CD4-positive, alpha-beta T cell (primary cell): ENCODE results near the gene THSD7A. TPM values are rescaled to one million over a fixed set of nuclear protein-coding genes. Genes with fewer than 3 reads are reported as not detected.

Source experiments
- ATAC-seq: fragments of 200-7000 bp; cut with Tn5 transposase; one replicate; pipeline ENCODE4 v1.10.0; 2022; ENCODE audit warnings: mild to moderate bottlenecking; ENCODE audit not compliant: poor library complexity
- CTCF ChIA-PET: fragments of 350-600 bp; sonication (Branson Sonifier 250); formaldehyde crosslinking; loops from one replicate; lab custom pipeline; 2021; ENCODE audit warnings: antibody characterized with exemption, inconsistent platforms; lab: Charles Lee
- POLR2A ChIA-PET: fragments of 350-600 bp; sonication (Branson Sonifier 250); formaldehyde crosslinking; loops from one replicate; lab custom pipeline; 2021; ENCODE audit warnings: antibody characterized with exemption, inconsistent platforms; lab: Charles Lee
- DNase-seq, 14 experiments: peaks; one replicate each; pipeline ENCODE4 v3.0.0-alpha.2; 2013 to 2020; ENCODE audit warnings: mixed read lengths in 2 of 14
- H3K27ac ChIP-seq, 2 donors: one replicate each; pipeline versions ENCODE4 v1.5.1 to v1.7.0; 2013; ENCODE audit warnings: low read length in 2 of 2, low read depth in 1 of 2, mild to moderate bottlenecking in 1 of 2
- H3K27me3 ChIP-seq, 2 experiments: 1 replicate in 1 of 2; 2 replicates in 1 of 2; pipeline versions ENCODE4 v1.6.1 to v1.7.0; 2013; ENCODE audit warnings: low read length in 2 of 2, control low read depth in 1 of 2, mild to moderate bottlenecking in 1 of 2, moderate library complexity in 1 of 2; ENCODE audit not compliant: insufficient read depth in 2 of 2, control insufficient read depth in 1 of 2
- H3K36me3 ChIP-seq: one replicate; pipeline ENCODE4 v1.6.1; 2013; ENCODE audit warnings: low read length, control low read depth; ENCODE audit not compliant: insufficient read depth
- H3K4me1 ChIP-seq: one replicate; pipeline ENCODE4 v1.6.1; 2013; ENCODE audit warnings: low read length, control low read depth; ENCODE audit not compliant: insufficient read depth
- H3K4me3 ChIP-seq: one replicate; pipeline ENCODE4 v1.5.1; 2013; ENCODE audit warnings: mild to moderate bottlenecking, low read length, moderate library complexity
- H3K9me3 ChIP-seq, 2 experiments: 1 replicate in 1 of 2; 2 replicates in 1 of 2; pipeline versions ENCODE4 v1.6.1 to v1.7.0; 2013; ENCODE audit warnings: low read length in 2 of 2, mild to moderate bottlenecking in 2 of 2, control low read depth in 1 of 2, moderate library complexity in 1 of 2; ENCODE audit not compliant: control insufficient read depth in 1 of 2, insufficient read depth in 1 of 2
- H3K27ac Mint-ChIP-seq: one replicate; pipeline ENCODE4 v1.8.0; 2020; ENCODE audit warnings: mixed read lengths
- H3K27me3 Mint-ChIP-seq: one replicate; pipeline ENCODE4 v1.8.0; 2021; ENCODE audit warnings: mixed read lengths
- H3K36me3 Mint-ChIP-seq: one replicate; pipeline ENCODE4 v1.8.0; 2021; ENCODE audit warnings: low read depth, mixed read lengths
- H3K4me1 Mint-ChIP-seq: one replicate; pipeline ENCODE4 v1.8.0; 2021; ENCODE audit warnings: low read depth, mixed read lengths
- H3K4me3 Mint-ChIP-seq: one replicate; pipeline ENCODE4 v1.8.0; 2020; ENCODE audit warnings: mild to moderate bottlenecking, mixed read lengths
- H3K9me3 Mint-ChIP-seq: one replicate; pipeline ENCODE4 v1.8.0; 2020; ENCODE audit warnings: mixed read lengths
- CTCF ChIP-seq: fragments of 200-600 bp; IDR thresholded peaks from one replicate; pipeline ENCODE4 v1.8.0; 2022; ENCODE audit warnings: antibody characterized with exemption, mild to moderate bottlenecking
- intact Hi-C, 2 experiments: fragments of 100-400 bp; cut with DNase I in 1 of 2; cut with micrococcal nuclease in 1 of 2; formaldehyde crosslinking; loops; one replicate each; pipeline versions ENCODE4 v1.15.1 to v1.9.0; 2023 to 2025; cut with DNase I, micrococcal nuclease
- total RNA-seq, 174 experiments: library from RNA in 2 of 174; stranded (reverse) in 2 of 174; gene quantifications; one replicate each; pipeline ENCODE4 v1.2.3 and lab custom pipeline; 2021 to 2026

The THSD7A gene
- total RNA-seq, 2 experiments from 2014 or later = not detected

DNA sequence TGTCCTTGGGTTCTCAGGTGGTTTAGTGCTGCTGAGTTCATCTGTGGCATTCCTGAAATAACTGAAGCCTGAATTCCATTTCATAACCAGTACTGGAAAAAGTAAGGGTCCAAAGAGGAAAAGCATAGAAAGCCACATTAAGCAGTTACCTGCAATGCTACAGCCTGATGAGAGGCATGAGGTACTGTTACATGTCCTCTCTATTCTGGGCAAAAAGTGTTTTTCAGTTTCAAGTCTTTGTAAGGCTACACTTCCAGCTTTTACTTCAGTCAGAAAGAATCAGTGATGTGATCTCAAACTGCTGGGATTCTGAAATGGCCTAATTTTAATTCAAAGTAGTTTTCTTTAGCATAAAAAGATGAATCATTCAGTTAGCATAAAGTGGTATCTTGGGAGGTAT is 488.9 kb downstream of the THSD7A start:
- ChIA-PET POLR2A (no interaction called here), CTCF (no interaction called here)
- DNase-seq = no peak
- peaks cover 22% of the 10 kb centered on the region for H3K27me3 Mint-ChIP-seq
- no peaks in the 10 kb centered on the region for H3K36me3 Mint-ChIP-seq
- H3K4me1 Mint-ChIP-seq = peaks cover 5% of the 10 kb centered on the region
- no peak overlapping the region for H3K4me3 Mint-ChIP-seq
- Histone ChIP-seq H3K27me3 (peaks cover 0 to 5% of the 10 kb centered on the region in 2 experiments), H3K9me3 (no peaks in the 10 kb centered on the region), H3K36me3 (no peaks in the 10 kb centered on the region), H3K27ac (no peak overlapping the region), H3K4me3 (no peak overlapping the region), H3K4me1 (no peaks in the 10 kb centered on the region)
- ATAC-seq = no peak
- no peak for TF ChIP-seq CTCF
- H3K9me3 Mint-ChIP-seq = no peaks in the 10 kb centered on the region
- intact Hi-C loops = no loop called here
- no peak overlapping the region for H3K27ac Mint-ChIP-seq

DNA sequence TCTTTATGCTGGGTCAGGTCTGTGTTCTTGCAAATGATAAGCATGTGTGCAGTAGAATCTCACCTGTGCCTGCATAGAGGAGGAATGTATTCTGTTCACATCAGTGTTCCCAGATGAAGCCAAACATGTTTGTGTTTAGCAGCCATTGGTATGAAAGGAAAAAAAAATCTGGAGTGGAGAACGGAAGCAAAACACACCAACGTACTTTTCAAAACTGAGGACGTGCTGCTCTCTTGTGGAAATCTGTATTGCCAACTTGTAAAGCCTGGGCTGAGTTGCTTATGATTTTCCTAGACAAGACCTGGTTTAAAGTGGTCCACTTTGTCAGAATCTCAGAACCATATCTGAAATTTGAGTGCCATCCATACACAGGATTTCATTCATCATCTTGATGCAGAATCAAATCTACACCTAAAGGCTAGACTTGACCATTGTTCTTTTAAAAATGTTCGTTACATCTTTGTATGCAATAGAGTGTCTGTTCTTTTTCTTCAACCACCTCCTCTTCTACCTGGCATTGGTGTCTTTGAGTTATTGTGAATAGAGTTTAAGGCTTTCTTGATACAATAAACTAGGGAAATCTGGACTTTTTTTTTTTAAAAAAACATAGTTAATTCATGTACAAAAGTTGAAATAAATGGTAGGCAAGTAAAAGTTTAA is 490.6 kb downstream of the THSD7A start:
- DNase-seq (no peak), ATAC-seq (no peak)
- ChIA-PET CTCF (no interaction called here), POLR2A (no interaction called here)
- H3K9me3 ChIP-seq = no peaks in the 10 kb centered on the region
- TF ChIP-seq CTCF = no peak
- H3K4me3 ChIP-seq = no peak overlapping the region
- Mint-ChIP-seq H3K27me3 (peaks cover 22% of the 10 kb centered on the region), H3K9me3 (no peaks in the 10 kb centered on the region), H3K4me3 (no peak overlapping the region), H3K4me1 (peaks cover 5% of the 10 kb centered on the region), H3K36me3 (no peaks in the 10 kb centered on the region), H3K27ac (no peak overlapping the region)
- no peak overlapping the region for H3K27ac ChIP-seq
- H3K4me1 ChIP-seq = no peaks in the 10 kb centered on the region
- H3K27me3 ChIP-seq = peaks cover 0 to 5% of the 10 kb centered on the region in 2 experiments
- no peaks in the 10 kb centered on the region for H3K36me3 ChIP-seq
- intact Hi-C loops = no loop called here

GRCh38 chr7:11336432-11336831 is 495.6 kb downstream of the THSD7A start:
- no peak overlapping the region for H3K27ac Mint-ChIP-seq
- POLR2A ChIA-PET = no interaction called here
- H3K27me3 Mint-ChIP-seq = peaks cover 12% of the 10 kb centered on the region
- Histone ChIP-seq H3K4me3 (no peak overlapping the region), H3K27ac (no peak overlapping the region), H3K4me1 (no peaks in the 10 kb centered on the region), H3K36me3 (no peaks in the 10 kb centered on the region), H3K9me3 (no peaks in the 10 kb centered on the region), H3K27me3 (no peaks in the 10 kb centered on the region)
- ATAC-seq = no peak
- TF ChIP-seq CTCF = no peak
- intact Hi-C loops = loop anchor here in 1 of 2 experiments (10.0 kb wide), 1 partner anchor 58 kb away; no protein-coding TSS in a partner anchor
- no peaks in the 10 kb centered on the region for H3K4me1 Mint-ChIP-seq
- H3K36me3 Mint-ChIP-seq = no peaks in the 10 kb centered on the region
- no peak overlapping the region for H3K4me3 Mint-ChIP-seq
- no peak for DNase-seq
- no peaks in the 10 kb centered on the region for H3K9me3 Mint-ChIP-seq
- CTCF ChIA-PET = no interaction called here
